Thoracic aorta (tissue), 2 donors: ENCODE measurements around the gene CRIP2. TPM values are rescaled to one million over a fixed set of nuclear protein-coding genes. Genes with fewer than 3 reads are reported as not detected.

Experiments used
- ATAC-seq: fragments of 150-250 bp; one replicate; pipeline ENCODE4 v1.8.0; 2017; ENCODE audit warnings: low read depth; ENCODE audit not compliant: insufficient number of reproducible peaks, low FRiP score
- DNase-seq: peaks from one replicate; pipeline ENCODE4 v3.0.0-alpha.2; 2020; ENCODE audit warnings: low spot score
- H3K27ac ChIP-seq, 2 donors: fragments of 200-600 bp; sonication (generic); 1 replicate in 1 of 2; 2 replicates in 1 of 2; pipeline ENCODE4 v1.5.1; 2016; ENCODE audit warnings: mild to moderate bottlenecking in 2 of 2, moderate library complexity in 2 of 2
- H3K27me3 ChIP-seq: fragments of 200-600 bp; sonication (generic); replicated peaks from 2 replicates; pipeline ENCODE4 v1.6.0; 2016; ENCODE audit warnings: mild to moderate bottlenecking; ENCODE audit not compliant: insufficient read depth
- H3K36me3 ChIP-seq: fragments of 200-600 bp; sonication (generic); one replicate; pipeline ENCODE4 v1.5.1; 2016
- H3K4me1 ChIP-seq, 2 donors: fragments of 200-600 bp; sonication (generic); 1 replicate in 1 of 2; 2 replicates in 1 of 2; pipeline versions ENCODE4 v1.5.1 to v1.6.0; 2016; ENCODE audit warnings: low read depth in 2 of 2, mild to moderate bottlenecking in 1 of 2; ENCODE audit not compliant: control insufficient read depth in 1 of 2
- H3K4me3 ChIP-seq: fragments of 200-600 bp; sonication (generic); 2 replicates; pipeline ENCODE4 v1.5.1; 2016; ENCODE audit warnings: mild to moderate bottlenecking
- H3K9me3 ChIP-seq: fragments of 200-600 bp; sonication (generic); 2 replicates; pipeline ENCODE4 v1.5.1; 2016
- total RNA-seq, 2 donors: library from RNA; depleted of rRNA; stranded (reverse); fragments of >200 nt; gene quantifications; one replicate each; pipeline versions ENCODE4 v1.1.0 to v1.2.3, GENCODE V29; 2016
- TF ChIP-seq, protein P1 (sequence below): fragments of 200-600 bp; sonication (generic); IDR thresholded peaks from one replicate; pipeline ENCODE4 v1.5.1; 2019; ENCODE audit warnings: antibody characterized with exemption

The CRIP2 gene
- total RNA-seq, 2 donors from 2014 or later = 307 to 748 TPM

DNA sequence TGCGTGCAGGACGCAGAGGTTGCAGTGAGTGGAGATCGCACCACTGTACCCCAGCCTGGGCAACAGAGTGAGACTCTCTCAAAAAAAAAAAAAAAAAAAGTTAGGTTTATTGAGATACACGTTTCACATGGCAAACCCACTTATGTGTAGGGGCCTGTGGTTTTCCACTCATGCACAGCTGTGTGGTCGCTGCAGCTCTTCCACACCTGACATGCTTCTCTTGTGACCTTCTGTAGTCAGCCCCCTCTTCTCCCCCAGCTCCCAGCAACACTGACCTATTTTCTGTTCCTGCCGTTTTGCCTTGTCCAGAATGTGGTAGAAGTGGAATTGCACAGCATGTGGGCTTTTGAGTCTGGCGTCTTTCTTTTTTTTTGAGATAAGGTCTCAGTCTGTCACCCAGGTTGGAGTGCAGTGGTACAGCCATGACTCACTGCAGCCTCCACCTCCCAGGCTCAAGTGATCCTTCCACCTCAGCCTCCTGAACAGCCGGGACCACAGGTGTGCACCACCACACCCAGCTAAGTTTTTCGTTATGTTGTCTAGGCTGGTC is 46.6 kb upstream of the CRIP2 start:
- Histone ChIP-seq H3K9me3 (no peaks in the 10 kb centered on the region), H3K27ac (no peak overlapping the region), H3K4me3 (no peak overlapping the region), H3K27me3 (no peaks in the 10 kb centered on the region), H3K4me1 (peaks cover 6% of the 10 kb centered on the region in 2 donors), H3K36me3 (no peaks in the 10 kb centered on the region)
- TF ChIP-seq, protein P1, sequence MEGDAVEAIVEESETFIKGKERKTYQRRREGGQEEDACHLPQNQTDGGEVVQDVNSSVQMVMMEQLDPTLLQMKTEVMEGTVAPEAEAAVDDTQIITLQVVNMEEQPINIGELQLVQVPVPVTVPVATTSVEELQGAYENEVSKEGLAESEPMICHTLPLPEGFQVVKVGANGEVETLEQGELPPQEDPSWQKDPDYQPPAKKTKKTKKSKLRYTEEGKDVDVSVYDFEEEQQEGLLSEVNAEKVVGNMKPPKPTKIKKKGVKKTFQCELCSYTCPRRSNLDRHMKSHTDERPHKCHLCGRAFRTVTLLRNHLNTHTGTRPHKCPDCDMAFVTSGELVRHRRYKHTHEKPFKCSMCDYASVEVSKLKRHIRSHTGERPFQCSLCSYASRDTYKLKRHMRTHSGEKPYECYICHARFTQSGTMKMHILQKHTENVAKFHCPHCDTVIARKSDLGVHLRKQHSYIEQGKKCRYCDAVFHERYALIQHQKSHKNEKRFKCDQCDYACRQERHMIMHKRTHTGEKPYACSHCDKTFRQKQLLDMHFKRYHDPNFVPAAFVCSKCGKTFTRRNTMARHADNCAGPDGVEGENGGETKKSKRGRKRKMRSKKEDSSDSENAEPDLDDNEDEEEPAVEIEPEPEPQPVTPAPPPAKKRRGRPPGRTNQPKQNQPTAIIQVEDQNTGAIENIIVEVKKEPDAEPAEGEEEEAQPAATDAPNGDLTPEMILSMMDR = no peak
- DNase-seq = no peak
- no peak for ATAC-seq

GRCh38 chr14:105430042-105430441 is 44.6 kb upstream of the CRIP2 start:
- ATAC-seq (no peak), DNase-seq (no peak)
- no peak overlapping the region for H3K27ac ChIP-seq
- peaks cover 6% of the 10 kb centered on the region in 2 donors for H3K4me1 ChIP-seq
- no peaks in the 10 kb centered on the region for H3K36me3 ChIP-seq
- TF ChIP-seq, protein P1 = no peak
- H3K27me3 ChIP-seq = no peaks in the 10 kb centered on the region
- H3K4me3 ChIP-seq = no peak overlapping the region
- H3K9me3 ChIP-seq = no peaks in the 10 kb centered on the region

DNA sequence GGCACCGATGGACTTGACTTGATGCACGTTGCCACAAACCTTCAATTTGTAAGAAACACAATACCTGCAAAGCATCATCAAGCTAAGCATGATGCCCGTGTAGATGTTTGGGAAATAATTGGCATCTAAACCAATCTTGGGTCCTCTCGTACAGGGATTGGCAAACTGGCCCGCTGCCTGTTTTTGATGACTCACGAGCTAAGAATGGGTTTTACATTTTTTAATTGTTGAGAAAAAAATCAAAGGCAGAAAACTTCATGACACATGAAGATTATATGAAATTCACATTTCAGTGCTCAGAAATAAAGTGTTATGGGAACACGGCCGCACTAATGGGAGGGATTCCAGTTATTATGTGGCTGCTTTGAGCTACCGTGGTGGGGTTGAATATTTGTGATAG is 44.1 kb upstream of the CRIP2 start:
- Histone ChIP-seq H3K4me1 (peaks cover 6% of the 10 kb centered on the region in 2 donors), H3K27me3 (no peaks in the 10 kb centered on the region), H3K9me3 (no peaks in the 10 kb centered on the region), H3K27ac (peak overlapping the region; percentile 17 to 35), H3K4me3 (no peak overlapping the region), H3K36me3 (no peaks in the 10 kb centered on the region)
- DNase-seq = no peak
- no peak for ATAC-seq
- TF ChIP-seq, protein P1 = no peak

- Histone ChIP-seq H3K4me3 (no peak overlapping the region), H3K36me3 (no peaks in the 10 kb centered on the region), H3K4me1 (peaks cover 6 to 13% of the 10 kb centered on the region in 2 donors), H3K27me3 (no peaks in the 10 kb centered on the region), H3K9me3 (no peaks in the 10 kb centered on the region), H3K27ac (peak overlapping the region in 1 of 2 donors; percentile 35)
- ATAC-seq = no peak
- TF ChIP-seq, protein P1 = no peak
- DNase-seq = no peak
Measured at GRCh38 chr14:105431256-105431655, 43.4 kb upstream of the CRIP2 start.

DNA sequence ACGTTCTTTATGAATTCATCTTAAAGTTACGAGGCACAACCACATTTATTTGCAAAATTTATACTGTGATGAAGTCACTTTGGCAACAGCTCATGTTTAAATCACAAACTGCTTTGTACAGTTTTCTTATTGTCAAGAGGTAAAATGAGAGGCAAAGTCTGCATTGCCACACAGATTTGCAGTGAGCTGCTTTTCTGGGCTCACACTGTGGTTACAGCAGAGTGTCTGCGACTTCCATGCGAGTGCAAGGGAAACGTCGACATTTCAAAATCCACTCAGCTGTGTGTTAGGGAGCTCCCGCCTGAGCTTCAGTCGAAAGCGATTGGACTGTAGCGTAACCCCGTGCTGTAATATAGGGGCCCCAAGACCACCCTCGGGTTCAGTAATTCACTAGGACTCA is 42.0 kb upstream of the CRIP2 start:
- Histone ChIP-seq H3K27me3 (no peaks in the 10 kb centered on the region), H3K9me3 (no peaks in the 10 kb centered on the region), H3K4me3 (no peak overlapping the region), H3K36me3 (no peaks in the 10 kb centered on the region), H3K4me1 (peaks cover 6 to 22% of the 10 kb centered on the region in 2 donors), H3K27ac (no peak overlapping the region)
- TF ChIP-seq, protein P1 = no peak
- no peak for ATAC-seq
- DNase-seq = no peak
